Endometrium (tissue), 2 donors: ENCODE results near the gene PFDN2.

Source experiments
- FAIRE-seq: peaks from 2 replicates; lab custom pipeline; 2012; peaks lifted over from hg19 to GRCh38; lab: Jason Lieb, UNC
- donor health status: control.
- donor health status: control.

The PFDN2 gene

GRCh38 chr1:161099090-161099802 lies 18.6 kb downstream of the PFDN2 start:
- no peak for FAIRE-seq

DNA sequence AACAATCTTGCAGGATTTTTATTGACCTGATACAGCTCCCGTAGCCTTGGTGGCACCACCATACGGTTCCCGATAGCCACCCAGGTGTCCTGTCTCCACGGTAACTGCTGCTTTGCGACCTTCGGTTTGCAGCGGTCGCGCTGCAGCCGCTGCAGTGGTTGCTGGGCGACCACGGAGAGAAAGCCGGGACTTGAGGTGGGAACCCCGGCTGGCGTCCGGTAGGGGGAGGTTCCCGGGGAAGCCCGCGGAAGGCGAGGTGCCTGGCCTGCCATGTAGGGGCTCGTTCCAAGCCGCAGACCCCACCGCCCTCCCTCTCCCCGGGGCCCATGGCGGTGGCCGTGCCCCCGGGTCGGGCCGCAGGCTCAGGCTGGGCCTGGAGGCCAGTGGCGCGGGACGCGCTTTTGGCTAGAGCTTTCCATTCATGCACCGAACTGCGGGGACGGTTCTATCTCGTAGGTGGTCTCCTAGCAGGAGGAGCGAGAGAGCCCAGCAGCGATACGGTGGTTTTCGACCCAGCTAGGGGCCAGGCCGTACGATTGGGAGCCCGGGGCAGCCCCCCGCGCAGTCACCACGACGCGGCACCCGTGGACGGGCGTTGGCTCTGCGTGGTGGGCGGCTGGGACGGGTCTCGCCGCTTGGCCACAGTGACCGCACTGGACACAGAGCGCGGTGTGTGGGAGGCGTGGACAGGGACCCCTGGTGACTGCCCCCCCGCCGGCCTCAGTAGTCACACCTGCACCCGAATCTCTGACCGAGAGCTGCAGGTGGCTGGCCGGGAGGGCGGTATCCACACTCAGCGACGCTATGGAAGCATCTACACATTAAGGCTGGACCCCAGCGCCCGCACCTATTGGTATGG lies 19.4 kb downstream of the PFDN2 start, which contains the start of gene KLHDC9:
Gene KLHDC9, plus strand, starts transcription at position 152 of the 859 bp plus-strand sequence. Its CDS starts 175 bp downstream, at position 327.
- no peak for FAIRE-seq

GRCh38 chr1:161096530-161096929 lies 21.3 kb downstream of the PFDN2 start:
- no peak for FAIRE-seq

- FAIRE-seq, result no peak
Measured at GRCh38 chr1:161096015-161096414, 21.8 kb downstream of the PFDN2 start.

- FAIRE-seq, result no peak
Measured at GRCh38 chr1:161095230-161095629, 22.6 kb downstream of the PFDN2 start.

DNA sequence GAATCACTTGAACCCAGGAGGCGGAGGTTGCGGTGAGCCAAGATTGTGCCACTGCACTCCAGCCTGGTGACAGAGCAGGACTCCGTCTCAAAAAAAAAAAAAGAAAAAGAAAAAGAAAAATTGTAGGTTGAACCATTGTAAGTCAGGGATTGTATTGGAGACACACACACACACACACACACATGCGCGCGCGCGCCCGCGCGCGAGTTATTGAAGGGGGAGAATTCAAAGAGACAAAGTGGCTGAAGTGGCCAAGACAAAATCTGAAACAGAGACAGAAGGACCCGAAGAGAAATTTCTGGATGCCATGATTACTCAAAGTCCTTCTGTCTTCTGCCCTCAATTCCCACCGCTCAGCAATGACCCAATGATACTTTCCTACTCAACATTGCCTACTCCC lies 23.4 kb downstream of the PFDN2 start:
- FAIRE-seq, result no peak

DNA sequence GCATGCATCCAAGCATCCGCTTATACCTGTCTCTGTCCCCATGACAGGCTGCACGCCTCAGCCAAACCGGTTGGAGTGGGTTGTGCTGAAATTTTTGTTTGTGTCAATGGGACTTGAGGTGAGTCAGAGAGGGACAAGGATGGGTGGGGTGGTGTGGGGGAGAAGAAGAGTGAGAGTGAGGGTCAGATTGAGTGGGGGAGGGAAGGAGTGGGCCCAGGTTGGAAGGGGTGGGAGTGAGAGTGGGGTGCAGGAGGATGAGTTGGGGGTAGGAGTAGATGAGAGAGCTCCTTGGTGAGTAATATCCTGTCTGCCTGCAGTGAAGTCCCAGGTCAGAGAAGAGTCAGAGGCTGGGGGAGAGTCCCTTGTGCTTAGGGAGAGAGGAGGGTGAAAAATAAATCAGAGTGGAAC lies 25.2 kb downstream of the PFDN2 start:
- FAIRE-seq, result no peak

GRCh38 chr1:161091796-161092507 lies 25.9 kb downstream of the PFDN2 start:
- FAIRE-seq, result no peak

DNA sequence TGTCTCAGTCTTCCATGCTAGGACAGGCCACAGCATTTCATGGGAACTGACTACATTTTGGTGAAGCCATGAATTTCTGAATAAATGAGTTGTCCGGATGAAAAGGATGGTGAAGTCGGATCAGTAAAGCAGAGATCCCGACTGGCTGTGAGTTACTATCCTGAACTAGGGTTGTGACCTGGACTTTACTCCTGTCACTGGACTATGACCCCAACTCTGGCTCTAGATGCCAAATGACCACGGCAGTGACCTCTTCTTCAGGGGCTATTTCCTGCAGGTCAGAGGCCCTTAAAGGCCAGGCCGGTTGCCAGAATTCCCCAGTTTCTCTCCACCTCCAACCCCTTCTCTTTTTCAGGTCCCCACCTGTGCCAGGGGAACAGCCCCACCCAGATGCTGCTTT lies 26.7 kb downstream of the PFDN2 start:
- FAIRE-seq, result no peak

- no peak for FAIRE-seq
Measured at GRCh38 chr1:161090617-161091016, 27.2 kb downstream of the PFDN2 start.

GRCh38 chr1:161089938-161090337 lies 27.9 kb downstream of the PFDN2 start:
- no peak for FAIRE-seq

GRCh38 chr1:161089251-161089924 lies 28.4 kb downstream of the PFDN2 start, which contains the start of gene NECTIN4:
Gene NECTIN4, minus strand, starts transcription at chr1:161089558. Its CDS starts 262 bp downstream, at chr1:161089296.
- no peak for FAIRE-seq

GRCh38 chr1:161088587-161089110 lies 29.2 kb downstream of the PFDN2 start:
- FAIRE-seq, result no peak

DNA sequence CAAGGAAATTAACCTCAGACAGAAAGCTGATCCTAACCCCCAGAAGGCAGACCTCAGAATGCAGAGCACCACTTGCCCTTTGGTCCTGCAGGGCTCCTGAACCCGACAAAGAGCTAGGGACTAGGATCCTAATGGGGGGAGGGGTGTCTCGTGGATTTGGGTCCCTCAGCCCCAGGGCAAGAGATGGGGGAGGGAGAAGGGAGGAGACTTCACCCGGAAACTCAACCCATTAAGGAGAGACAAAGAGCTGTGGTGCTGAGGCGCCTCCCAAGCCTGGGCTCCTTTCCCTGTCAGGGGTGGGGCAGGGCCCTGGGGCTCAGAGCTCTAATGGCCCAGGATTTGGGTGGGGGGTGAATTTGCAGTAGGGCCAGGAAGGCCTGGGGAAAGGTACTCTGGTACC lies 31.4 kb downstream of the PFDN2 start:
- no peak for FAIRE-seq

GRCh38 chr1:161085165-161085564 lies 32.7 kb downstream of the PFDN2 start:
- FAIRE-seq, result no peak

- FAIRE-seq, result no peak
Measured at GRCh38 chr1:161084597-161084988, 33.2 kb downstream of the PFDN2 start.

DNA sequence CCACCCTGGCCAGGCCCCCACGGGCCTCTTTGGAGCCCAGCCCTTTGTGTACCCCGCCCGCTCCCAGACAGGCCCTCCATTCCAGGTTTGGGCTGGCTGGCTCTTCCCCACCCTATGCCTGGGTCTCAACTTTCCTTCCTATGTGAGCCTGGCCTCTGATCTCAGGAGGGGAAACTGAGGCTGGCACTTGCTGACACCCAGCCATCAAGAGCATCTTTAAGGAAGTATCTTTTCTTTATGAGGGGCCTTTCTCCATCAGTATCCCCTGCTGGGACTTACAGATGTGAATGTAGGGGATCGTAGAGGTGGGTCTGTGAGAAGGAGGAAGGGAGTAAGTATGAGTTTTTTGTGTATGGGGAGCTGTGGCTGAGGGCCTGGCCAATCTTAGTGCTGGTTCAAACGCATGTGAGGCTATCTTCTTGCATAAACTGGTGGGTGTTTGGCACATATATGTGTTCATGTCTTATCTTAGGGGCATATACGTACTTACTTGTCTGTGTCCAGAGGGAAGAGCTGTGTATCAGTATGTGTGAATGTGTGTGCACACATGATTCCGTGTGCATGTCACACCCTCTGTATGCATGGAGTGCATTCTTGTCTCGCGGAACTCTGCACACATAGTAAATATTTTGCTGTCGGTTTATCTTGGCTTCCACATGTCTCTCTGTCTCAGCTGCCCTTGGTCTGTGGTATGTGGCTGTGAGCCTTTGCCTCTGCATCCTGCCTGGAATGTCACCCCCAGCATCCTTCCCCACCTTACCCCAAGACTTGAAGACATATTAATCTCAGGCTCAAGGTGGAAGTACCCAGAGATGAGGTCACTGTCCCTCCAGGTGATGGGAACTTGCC lies 33.9 kb downstream of the PFDN2 start:
- no peak for FAIRE-seq

DNA sequence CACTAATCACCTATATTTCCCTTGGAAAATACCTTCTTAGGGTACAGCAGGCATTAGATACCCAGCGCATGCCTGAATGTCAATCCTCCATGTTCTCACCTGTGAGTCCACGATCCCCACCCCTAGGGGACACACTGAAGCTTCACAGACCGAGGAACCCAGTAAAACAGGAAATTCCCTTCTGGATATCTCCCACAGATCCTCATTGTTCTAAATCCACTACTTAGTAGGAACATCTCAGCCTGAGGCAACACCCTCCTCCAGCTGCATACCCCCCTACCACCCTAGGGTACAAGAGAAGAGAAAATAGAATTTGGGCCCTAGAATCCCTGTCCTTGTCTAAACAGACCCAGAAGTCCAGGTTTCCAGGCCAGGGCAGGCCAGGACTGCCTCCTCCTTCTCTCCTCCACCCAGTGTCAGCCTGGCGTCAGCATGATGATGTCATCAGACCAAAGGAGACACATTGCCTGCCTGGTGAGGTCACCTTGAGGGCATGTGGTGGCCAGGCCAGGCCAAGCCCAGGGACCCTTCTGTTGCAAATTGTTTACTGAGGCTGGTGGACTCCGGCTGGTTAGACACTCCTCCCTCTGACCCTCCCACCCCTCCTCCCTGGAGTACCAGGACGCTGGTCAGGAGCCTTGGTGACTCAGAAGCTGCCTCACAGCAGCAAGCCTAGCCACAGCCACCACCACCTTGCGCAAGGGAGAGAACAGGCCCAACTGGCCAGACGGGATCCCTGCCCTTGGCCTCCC lies 34.7 kb downstream of the PFDN2 start:
- FAIRE-seq, result no peak

DNA sequence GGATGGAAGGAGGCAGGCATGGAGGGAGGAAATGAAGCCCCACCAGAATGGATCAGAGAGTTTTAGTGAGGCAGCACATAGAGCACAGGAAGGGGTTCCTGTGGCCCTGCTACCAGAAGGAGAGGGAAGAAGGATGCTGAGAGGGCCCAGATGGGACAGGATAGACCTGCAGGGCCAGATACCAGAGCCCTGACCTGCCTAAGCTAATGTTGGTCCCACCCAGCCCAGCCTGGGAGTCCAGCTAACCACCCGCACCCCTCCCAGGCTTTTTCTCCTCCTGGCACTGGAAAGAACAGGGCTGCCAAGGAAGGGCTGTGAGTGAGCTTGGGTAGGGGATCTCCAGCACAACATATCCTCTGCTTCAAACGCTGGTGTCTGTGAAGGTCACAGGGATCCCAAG lies 35.4 kb downstream of the PFDN2 start:
- no peak for FAIRE-seq

- FAIRE-seq, result no peak
Measured at GRCh38 chr1:161081519-161081918, 36.3 kb downstream of the PFDN2 start.
